ENCODE results near the gene TBCA.
"Not testable (repeated sequence)": the region's sequence is repeated elsewhere in the genome, so short reads cannot be mapped to it uniquely, and the experiment has no call there.

The TBCA gene

DNA sequence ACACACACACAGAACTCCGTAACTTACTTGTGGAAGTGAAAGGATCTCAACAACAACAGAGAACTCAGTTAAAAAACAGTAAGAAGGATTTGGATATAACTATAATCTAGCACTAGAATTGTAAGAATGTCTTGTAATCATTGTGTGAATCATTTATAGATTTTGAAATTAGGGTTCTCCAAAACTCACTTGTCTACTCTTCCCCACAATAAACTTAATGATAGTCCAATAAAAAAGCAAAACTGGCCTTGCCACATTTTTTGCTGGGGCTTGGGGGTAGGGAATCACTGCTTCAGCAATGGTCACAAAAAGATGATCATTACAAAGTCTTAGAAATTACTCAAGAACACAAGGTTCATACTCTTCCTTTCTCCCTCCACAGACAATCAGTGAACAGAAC, 8.8 kb downstream of the TBCA start:
- Histone ChIP-seq H3K4me3 (no peak overlapping the region), H3K27ac (no peak overlapping the region)
- TF ChIP-seq CTCF (IDR thresholded peaks at IDR 0.05): no peak
- DNase-seq (ENCODE audit: low spot score): no peak

DNA sequence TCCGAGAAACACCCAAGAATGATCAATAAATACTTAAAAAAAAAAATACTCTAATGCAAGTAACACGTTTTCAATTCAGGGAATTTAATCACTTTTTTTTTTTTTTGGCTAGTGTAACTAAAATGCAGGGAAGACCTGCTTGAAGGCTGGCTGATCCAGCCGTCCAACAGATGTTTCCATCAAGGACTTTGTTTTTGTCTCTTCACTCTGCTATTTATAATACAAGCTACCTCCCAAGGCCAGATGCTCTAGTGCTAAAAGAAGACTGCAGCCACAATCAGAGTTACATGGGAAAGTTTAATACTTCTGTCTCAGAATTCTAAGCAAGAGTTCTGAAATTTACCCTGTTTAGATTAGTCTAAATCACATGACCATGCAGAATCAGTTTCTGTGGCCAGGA, 14.5 kb downstream of the TBCA start:
- H3K4me3 ChIP-seq: no peak overlapping the region
- DNase-seq (ENCODE audit: low spot score): no peak
- TF ChIP-seq CTCF (IDR thresholded peaks at IDR 0.05): no peak
- no peak overlapping the region for H3K27ac ChIP-seq

DNA sequence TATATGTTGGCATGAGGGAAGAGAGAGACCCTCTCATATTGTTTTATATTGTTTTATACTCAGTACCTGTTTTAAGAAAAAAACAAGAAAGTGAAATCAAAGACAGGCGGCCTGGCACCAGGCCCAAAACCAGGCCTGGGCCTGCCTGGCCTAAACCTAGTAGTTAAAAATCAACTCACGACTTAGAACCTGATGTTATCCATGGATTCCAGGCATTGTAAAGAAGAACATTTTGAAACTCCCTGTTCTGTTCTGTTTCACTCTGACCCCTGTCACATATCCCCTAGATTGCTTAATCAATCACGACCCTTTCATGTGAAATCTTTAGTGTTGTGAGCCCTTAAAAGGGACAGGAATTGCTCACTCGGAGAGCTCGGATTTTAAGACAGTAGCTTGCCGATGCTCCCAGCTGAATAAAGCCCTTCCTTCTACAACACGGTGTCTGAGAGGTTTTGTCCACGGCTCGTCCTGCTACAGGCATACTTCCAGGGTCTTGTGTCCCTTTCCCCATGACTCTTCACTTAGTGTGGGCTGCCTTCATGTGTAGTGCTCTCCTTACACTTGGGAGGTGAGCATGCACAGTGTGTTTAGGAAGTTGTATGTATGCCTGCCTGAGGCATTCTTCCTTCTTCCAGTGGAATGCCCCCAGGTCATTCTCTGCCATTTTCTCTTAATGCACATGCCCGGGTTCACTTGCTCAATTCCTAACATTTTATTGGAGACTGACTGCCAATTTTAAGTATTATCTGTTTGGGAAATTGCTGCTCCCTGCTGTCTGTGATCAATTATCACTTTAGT, 17.8 kb downstream of the TBCA start:
- no peak overlapping the region for H3K27ac ChIP-seq
- H3K4me3 ChIP-seq: no peak overlapping the region
- no peak for DNase-seq (ENCODE audit: low spot score)
- no peak for TF ChIP-seq CTCF (IDR thresholded peaks at IDR 0.05)

GRCh38 chr5:77751328-77752023, 24.7 kb downstream of the TBCA start:
- Histone ChIP-seq H3K27ac (no peak overlapping the region), H3K4me3 (no peak overlapping the region)
- TF ChIP-seq CTCF (IDR thresholded peaks at IDR 0.05): no peak
- no peak for DNase-seq (ENCODE audit: low spot score)

- not testable (repeated sequence) for DNase-seq (ENCODE audit: low spot score); H3K27ac ChIP-seq; H3K4me3 ChIP-seq
Observed at GRCh38 chr5:77750928-77751327, 25.2 kb downstream of the TBCA start.

DNA sequence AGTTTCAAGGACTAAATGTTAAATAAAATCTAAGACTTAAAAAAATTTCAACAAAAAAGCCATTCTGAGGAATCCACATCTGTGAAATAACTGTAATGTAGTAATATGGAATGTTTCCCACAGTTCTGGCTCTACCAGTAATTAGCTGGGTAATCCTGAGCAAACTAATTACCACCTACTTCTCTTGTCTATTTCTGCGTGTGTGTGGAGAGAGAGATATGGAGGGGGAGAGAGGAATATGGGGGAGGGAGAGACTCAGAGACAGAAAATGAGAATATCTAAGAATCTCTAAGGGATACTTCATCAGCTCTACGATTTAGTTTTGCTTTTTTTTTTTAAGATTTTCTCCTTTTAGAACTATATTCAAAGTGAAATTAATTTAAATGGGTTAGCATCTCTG, 28.0 kb downstream of the TBCA start:
- Histone ChIP-seq H3K27ac (no peak overlapping the region), H3K4me3 (no peak overlapping the region)
- TF ChIP-seq CTCF (IDR thresholded peaks at IDR 0.05): no peak
- no peak for DNase-seq (ENCODE audit: low spot score)

- no peak for TF ChIP-seq CTCF (IDR thresholded peaks at IDR 0.05)
- DNase-seq (ENCODE audit: low spot score): no peak
- no peak overlapping the region for H3K27ac ChIP-seq
Observed at GRCh38 chr5:77744116-77744515, 32.0 kb downstream of the TBCA start.

More at GRCh38 chr5:77744116-77744515, 32.0 kb downstream of the TBCA start:
- no peak overlapping the region for H3K4me3 ChIP-seq

Measured in coronary artery (tissue), 2 donors.